GM18858 (cell line): ENCODE data around the gene OR56A4.

ENCODE experiments used
- ATAC-seq: cut with Tn5 transposase; IDR thresholded peaks from one replicate; pipeline ENCODE4 v1.9.1; 2021; ENCODE audit not compliant: unreplicated experiment

OR56A4 gene, protein sequence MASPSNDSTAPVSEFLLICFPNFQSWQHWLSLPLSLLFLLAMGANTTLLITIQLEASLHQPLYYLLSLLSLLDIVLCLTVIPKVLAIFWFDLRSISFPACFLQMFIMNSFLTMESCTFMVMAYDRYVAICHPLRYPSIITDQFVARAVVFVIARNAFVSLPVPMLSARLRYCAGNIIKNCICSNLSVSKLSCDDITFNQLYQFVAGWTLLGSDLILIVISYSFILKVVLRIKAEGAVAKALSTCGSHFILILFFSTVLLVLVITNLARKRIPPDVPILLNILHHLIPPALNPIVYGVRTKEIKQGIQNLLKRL

DNA sequence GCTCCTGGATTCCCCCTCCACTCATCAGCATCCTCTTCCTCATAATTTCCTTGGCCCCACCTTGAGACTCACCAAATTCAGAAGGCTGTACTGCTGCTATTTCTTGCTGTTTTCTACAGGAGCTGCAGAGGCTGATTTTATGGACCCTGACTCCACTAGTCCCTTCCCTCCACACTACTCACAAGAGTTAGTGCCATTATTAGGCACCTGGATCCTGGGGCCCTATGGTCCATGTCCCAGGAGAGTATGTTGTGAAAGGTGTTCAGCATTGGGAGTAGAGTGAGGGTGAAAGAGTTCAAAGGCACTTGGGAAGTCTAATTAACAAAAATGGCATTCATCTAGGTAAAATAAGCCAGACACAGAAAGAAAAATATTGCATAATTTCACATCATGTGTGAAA is at the start of gene OR56A4:
Gene OR56A4 (minus strand): TSS at position 101 of the 400 bp plus-strand sequence. CDS start 3,954 bp downstream, outside the sequence.
- ATAC-seq, result no peak

DNA sequence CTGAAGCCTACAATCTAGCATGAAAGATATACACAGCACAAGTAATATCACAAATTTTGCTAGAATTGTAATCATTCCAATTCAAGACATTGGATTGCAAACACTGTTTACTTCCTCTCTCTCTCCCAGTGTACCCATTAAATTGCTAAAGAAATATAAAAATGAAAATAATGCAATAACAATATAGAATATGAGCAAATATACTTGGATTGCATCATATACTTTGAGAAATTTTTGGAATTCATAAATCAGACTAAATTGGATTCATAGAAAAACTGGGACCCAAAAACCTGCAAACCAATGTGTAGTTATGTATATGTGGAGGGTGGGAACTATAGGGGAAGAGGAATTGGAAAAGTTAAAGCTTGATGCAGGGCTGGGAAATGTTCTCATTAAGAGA is 48.8 kb upstream of the OR56A4 start:
- ATAC-seq, result no peak

DNA sequence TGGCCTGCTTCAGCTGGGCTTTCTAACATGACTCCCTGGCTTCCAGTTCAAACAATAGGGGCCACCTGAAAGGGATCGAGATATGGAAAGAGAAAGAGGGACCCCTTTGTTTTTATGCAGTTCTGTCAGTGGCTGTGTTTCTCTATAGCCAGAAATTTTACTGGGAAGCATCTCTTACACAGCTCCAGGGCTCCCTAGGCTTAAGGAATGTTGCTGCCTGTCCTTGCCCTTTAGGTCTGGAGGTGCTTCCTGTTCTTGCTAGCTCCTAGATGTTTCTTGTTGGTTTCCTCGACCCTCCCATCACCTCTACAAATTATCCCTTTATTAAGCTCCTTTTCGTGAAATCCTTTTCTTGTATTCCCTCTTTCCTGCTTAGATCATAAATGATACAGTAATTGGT is 45.6 kb upstream of the OR56A4 start:
- no peak for ATAC-seq

DNA sequence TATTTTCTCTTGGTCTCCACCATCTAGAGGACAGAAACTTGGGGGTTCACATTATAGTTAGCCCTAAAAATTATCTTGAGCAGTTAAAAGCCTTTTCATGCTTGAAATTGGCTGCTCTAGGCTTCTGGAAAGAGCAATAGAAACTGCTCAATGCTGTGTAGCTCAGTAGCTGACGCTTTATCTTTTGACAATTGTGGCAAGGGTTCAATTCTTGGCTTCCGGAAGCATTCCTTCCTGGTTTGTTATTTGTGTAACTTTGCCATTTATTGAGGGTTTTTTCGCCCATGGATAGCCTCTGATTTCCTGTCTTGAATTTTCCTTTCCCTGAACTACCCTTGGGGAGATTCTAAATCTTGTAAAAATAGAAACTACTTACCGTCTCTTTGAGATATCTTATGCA is 34.1 kb upstream of the OR56A4 start:
- ATAC-seq, result no peak

DNA sequence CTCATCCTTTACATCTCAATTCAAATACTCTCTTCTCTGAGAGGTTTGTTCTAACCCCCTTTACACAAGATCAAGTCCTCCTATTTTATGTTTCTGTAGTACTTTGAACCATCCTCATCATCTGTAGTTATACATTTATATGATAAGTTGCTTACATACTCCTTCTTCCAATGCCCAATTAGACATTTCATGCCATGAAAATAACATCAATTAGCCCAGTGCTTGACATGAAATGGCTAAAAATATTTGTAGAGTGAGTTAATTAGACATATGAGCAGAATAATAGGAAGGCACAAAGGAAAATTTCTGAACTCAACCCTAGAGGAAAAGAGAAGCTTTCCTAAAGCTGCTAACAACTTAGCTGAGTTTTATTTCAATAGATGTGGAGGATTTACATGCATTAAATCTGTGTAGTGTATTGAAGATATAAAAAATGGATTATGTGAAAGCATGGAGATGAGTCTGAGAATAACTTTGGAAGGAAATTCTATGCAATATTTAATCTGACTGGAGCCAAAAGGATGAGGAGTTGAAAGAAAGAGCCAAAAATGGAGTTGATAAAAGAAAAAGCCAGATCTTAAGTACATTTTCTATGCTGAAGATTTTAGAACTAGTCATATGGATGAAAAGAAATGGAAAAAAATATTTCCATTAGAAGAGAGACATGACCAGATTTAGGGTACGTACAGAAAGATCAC is 24.1 kb upstream of the OR56A4 start, which contains the start of gene OR56A1:
Gene OR56A1 (minus strand): TSS at position 51 of the 698 bp plus-strand sequence. CDS start 3,066 bp downstream, outside the sequence.
- no peak for ATAC-seq

DNA sequence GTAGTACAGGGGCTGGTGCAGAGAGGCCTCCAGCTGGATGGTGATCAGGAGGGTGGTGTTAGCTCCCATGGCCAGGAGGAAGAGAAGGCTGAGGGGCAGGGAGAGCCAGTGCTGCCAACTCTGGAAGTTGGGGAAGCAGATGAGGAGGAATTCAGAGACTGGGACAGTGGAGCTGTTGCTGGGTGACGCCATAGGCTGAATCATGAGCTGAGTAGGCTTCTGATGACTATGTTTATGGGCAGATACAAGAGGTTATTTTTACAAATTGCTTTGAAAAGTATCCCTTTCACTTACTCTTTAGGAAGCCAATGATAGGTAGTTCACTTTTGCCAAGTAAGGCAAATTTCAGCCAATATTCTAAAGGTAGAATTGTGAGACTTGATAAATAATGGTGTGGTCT is 20.8 kb upstream of the OR56A4 start:
- no peak for ATAC-seq

DNA sequence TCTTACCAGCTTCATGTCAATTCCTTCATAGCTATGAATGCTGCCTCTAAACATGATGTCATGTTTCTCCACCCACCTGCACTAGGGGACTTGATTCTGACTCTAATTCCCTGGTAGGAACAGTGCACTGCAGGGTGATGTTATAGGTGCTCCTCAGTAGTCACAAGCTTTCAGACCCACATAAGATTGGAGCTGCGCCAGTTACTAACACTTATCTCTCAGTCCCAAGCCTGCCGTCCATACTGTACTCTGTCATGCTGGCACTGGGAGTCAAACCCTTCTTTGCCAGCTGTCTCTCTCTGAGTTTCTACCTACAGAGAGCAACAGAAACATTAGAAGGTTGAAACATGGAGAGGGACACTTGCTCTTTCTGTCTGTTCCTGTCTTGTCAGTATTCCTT is 18.3 kb upstream of the OR56A4 start:
- ATAC-seq, result no peak

DNA sequence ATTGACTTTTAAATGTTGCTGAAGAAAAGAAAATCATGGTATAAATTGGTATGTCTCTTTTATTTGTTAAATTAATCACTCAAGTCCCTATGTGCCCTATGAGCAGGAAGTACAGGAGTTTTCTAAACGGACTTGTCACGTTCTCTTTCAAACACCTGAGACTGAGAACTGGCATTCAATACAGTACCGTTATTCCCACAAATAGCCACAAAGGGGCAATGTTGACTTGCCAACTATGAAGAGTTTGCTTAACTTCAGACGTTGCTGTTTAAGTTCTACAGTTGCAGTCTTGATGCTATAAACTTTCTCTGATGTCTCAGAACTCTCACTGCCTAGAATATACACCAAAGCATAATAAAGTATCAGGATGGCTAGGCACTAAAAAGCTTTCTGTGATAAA is 16.2 kb upstream of the OR56A4 start:
- no peak for ATAC-seq

DNA sequence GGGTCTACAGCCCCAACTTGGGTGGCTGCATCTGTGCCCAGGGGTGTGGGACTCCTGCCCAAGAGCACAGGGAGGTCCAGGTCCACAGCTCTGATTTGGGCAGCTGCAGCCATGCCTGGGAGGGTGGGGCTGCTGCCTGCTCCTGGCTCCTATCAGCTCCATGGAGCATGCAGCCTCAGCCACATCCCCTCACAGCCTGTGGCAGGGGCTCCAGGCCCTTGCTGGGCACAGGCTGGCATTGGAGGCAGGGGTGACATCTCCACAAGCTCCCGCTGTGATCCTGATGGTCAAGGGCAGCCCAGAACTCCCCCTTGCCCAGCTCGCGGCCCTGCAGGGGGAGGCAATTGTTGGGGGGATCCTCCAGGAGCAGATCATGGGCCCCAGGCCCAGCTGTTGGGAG is 6.3 kb upstream of the OR56A4 start:
- ATAC-seq, result no peak

DNA sequence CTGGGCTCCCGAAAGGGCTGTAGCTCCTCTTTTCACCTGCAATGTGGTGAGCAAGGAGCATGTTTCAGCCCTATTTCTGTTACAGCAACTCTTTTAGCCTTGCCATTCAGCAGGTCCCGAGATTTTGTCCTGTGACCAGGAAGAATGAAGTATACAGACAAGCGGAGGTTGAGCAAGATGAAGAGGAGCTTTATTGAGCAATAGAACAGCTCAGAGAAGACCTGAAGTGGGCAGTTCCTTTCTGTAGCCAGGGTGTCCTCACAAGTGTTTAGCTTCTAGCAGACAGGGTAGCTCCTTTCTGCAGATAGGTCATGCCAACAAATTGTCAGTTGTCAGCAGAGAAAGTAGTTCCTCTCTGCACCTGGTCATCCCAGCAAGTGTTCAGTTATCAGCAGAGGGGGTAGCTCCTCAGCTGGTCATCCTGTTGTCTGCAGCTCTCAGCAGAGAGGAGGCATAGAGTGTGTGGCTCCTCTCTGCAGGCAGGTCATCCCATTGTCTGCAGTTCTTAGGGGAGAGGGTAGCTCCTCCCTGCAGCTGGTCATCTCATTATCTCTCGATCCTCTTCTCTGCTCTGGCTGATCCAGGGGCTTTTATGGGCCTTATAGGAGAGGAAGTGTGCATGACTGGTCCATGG is 5.4 kb upstream of the OR56A4 start:
- no peak for ATAC-seq

DNA sequence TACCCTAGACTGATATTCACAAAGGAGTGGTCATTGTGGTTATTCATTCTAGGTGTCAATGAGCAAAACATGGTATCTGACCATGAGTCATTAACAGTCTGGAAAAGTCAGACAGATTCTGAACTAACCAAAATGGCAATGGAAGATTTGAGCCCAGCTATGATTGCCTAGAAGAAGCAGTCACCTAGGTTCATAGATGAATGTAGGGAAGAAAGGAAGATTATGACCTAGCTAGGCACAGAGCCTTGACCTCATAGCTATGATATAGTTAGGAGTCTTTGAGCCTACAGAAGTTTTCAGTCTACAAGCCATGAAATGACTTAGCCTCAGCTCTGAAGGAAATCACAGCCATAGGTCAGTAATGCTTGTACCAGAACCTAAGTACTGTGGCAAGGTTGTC is 351 bp downstream of the OR56A4 start:
- no peak for ATAC-seq

DNA sequence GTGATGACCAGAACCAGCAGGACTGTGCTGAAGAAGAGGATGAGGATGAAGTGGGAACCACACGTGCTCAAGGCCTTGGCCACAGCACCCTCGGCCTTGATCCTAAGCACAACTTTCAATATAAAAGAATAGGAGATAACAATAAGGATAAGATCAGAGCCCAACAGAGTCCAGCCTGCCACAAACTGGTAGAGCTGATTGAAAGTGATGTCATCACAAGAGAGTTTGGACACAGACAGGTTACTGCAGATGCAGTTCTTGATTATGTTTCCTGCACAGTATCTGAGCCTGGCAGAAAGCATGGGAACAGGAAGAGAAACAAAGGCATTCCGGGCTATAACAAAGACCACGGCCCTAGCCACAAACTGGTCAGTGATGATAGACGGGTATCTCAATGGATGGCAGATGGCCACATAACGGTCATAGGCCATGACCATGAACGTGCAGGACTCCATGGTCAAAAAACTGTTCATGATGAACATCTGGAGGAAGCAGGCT is 4.5 kb downstream of the OR56A4 start:
- ATAC-seq, result no peak

DNA sequence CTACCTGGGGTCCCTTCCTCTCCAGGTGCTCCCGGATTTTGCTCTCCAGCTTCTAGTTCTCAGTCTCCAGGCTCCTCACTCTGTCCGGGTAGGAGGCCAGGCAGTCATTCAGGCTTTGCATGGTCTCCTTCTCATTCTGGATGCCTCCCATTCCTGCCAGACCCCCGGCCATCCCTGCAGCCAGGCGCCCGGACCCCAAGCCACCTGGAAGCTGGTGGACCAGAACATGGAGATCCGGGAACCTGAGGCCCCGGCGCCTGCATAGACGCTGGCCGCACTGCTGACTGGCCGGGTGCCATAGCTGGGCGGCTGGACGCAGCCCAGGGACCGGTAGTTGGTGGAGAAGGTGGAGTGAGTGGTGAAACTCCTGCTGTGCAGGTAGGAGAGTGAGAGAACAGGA is 12.0 kb downstream of the OR56A4 start:
- ATAC-seq, result no peak

DNA sequence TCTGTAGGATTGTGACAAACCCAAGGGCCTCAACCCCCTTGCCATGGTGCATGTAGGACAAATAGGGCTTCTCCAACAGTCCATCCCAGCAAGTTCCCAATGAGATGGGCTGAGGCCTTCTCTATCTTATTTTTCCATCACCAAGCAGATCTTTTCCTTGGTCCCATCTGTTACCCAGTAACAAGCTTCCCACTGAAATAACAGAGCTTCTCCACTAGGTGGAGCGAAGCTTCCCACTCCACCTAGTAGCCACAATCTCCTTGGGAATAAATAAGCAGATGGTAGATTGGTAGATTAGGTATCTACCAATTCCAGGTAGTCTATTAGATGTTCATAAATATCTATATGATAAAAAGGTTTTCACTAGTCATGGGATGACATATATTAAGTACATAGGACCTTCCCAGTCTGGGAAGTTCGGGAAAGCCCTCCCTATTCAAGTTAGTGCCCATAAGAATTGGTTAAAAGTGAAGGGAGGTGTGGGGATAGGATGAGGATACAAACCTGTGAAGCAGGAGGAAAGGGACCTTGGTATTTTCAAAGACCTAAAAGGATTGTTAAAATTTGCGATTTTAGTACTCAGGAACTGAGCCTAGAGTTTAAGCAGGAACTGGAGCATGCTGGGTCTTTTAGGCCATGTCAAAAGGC is 14.0 kb downstream of the OR56A4 start:
- ATAC-seq, result no peak

DNA sequence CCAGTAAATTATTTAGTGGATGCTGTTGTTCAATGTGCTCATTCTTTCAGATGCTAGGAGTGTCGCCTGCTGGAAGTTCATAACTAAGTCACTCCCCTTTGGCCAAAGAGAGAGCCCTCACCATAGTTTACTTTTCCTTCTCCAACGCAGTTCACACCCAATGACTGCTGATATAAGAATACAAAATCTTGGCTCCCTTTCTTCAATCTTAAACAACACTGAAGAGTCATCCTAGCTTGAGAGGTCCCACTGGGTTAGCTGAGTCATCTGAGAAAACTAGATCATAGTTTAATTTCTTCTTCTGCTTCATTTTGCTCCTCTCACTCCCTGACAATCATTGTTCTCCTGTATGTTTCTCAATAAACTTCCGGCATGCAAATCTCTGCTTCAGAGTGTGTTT is 14.6 kb downstream of the OR56A4 start:
- no peak for ATAC-seq

DNA sequence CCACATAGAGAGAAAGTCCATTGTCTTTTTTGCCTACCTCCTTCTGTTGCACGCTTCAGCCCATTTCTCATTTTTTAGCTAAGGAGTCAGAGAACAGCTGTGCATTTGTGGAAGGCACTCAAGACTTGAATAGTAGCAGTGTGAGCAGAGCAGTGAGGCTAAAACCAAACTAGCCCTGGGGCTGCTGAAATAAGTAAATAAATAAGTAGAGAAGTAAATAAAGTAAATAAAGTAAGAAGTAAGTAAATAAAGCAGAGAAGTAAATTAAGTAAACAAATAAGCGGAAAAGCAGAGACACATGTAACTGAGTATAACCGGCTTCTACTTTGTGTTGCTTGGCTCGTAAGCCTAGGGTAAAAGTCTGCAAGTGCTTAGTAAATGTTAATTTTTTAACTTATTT is 17.5 kb downstream of the OR56A4 start:
- ATAC-seq, result no peak

DNA sequence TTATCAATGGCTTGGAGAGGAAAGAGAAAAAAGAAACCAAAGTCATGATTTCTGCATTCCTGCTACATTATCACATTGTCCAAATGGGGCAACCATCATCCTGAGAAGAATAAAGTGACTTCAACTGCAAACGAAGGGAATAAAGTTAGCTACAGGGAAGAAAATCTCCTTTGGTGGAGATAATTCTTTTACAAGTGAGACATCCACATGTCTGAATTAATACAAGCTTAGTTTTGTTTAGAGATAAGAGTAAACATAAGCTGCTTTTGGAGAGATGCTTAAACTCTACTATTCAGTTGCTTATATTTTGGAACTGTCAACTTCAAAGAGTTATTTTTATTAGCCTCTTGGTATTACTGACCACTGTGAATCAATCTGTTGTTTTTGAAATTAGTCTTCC is 19.9 kb downstream of the OR56A4 start, which contains the start of gene OR52L1:
Gene OR52L1 (minus strand): TSS at position 101 of the 400 bp plus-strand sequence. CDS start 55 bp downstream, at position 46.
- no peak for ATAC-seq

DNA sequence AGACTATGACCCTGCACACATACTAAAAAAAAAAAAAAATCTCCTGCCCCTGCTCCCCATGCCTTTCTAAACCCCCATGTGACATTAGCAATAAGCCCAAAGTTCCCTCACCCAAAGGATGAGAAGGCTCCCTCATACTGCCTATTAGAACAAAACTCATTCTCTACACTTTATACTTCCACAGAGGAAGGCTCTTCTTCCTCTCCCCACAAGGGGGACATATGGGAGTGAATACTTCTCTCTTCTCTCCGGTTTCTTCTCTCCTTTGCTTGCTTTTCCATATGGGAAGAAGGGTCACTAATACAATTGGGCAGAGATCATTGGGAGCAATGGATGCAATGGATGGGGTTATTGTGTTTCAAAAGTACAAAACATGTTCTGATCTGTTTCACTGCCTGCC is 23.3 kb downstream of the OR56A4 start:
- ATAC-seq, result no peak

DNA sequence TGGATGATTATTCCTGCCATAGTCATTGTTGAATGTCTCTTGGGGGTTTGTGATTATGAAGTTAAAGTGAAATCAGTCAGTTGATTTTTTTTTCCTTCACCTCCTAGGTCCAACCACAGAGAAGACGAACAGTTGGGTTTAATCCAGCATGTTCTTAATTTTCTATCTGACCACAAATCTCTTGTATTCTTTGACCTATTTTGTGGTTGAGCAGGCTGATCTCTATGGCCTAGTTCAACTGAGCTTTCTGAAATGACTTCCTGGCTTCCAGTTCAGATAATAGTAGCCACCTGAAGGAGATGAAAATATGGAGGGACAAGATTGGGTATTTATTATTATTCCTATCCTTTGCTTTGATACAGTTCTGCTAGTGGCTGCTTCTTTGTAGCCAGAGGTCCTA is 33.2 kb downstream of the OR56A4 start:
- ATAC-seq, result no peak

DNA sequence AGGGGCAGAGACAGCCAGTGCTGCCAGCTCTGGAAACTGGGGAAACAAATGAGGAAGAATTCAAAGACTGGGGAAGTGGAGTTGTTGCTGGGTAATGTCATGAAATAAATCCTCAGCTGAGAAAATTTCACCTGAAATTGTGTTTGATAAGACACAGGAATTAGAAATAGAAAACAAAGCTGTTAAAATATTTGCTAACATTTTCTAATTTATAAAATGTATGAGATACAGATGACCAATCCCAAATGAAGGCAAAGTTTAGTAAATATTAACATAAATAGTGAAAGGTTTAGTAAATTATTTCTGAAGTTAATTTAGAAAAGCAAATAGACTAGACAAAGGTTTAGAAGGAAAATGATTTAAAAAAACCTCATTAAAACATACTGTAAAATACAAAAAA is 38.4 kb downstream of the OR56A4 start, which contains the start of gene OR56A5:
Gene OR56A5 (minus strand): TSS at position 101 of the 400 bp plus-strand sequence. CDS start 0 bp downstream, at position 101.
- no peak for ATAC-seq

DNA sequence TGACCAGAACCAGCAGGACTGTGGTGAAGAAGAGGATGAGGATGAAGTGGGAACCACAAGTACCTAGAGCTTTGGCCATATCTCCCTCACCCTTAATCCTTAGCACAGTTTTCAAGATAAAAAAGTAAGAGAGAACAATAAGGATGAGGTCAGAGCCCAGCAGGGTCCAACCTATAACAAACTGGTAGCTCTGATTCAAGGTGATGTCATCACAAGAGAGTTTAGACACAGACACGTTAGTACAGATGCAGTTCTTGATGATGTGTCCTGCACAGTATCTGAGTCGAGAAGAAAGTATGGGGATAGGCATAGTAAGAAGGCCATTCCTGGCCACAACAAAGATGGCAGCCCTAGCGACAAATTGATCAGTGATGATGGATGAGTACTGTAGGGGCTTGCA is 39.0 kb downstream of the OR56A4 start:
- no peak for ATAC-seq
